Inferior parietal cortex (tissue), 1 donor: Measurements from ENCODE around the gene STYK1.

Experiments
- DNase-seq: peaks from one replicate; pipeline ENCODE4 v3.0.0-alpha.2; 2016; ENCODE audit errors: extremely low spot score

STYK1 gene

GRCh38 chr12:10673659-10674384 is at the start of gene STYK1:
Gene STYK1, minus strand, starts transcription at chr12:10674052. Its CDS starts 39,434 bp downstream, at chr12:10634618.
- peak; percentile 38 for DNase-seq

GRCh38 chr12:10722905-10723746 is 49.3 kb upstream of the STYK1 start, which contains the start of gene YBX3:
Gene YBX3, minus strand, starts transcription at chr12:10723323. Its CDS starts 212 bp downstream, at chr12:10723111.
- peak; percentile 25 for DNase-seq

GRCh38 chr12:10722502-10722904 is 48.7 kb upstream of the STYK1 start:
- DNase-seq = no peak

GRCh38 chr12:10721651-10722501 is 48.0 kb upstream of the STYK1 start:
- peak; percentile 51 for DNase-seq

GRCh38 chr12:10720974-10721650 is 47.3 kb upstream of the STYK1 start:
- no peak for DNase-seq

- DNase-seq = no peak
Observed at GRCh38 chr12:10719482-10719881, 45.6 kb upstream of the STYK1 start.

GRCh38 chr12:10718279-10718821 is 44.5 kb upstream of the STYK1 start:
- no peak for DNase-seq

- DNase-seq = no peak
Observed at GRCh38 chr12:10717410-10717809, 43.6 kb upstream of the STYK1 start.

- no peak for DNase-seq
Observed at GRCh38 chr12:10716704-10717315, 43.0 kb upstream of the STYK1 start.

GRCh38 chr12:10716277-10716676 is 42.4 kb upstream of the STYK1 start:
- no peak for DNase-seq

GRCh38 chr12:10715491-10715890 is 41.6 kb upstream of the STYK1 start:
- DNase-seq = no peak

- DNase-seq = no peak
Observed at GRCh38 chr12:10709808-10710207, 36.0 kb upstream of the STYK1 start.

GRCh38 chr12:10708862-10709261 is 35.0 kb upstream of the STYK1 start:
- DNase-seq = no peak

GRCh38 chr12:10705655-10706054 is 31.8 kb upstream of the STYK1 start:
- no peak for DNase-seq

- no peak for DNase-seq
Observed at GRCh38 chr12:10701843-10702242, 28.0 kb upstream of the STYK1 start.

- no peak for DNase-seq
Observed at GRCh38 chr12:10701131-10701681, 27.4 kb upstream of the STYK1 start.

- DNase-seq = no peak
Observed at GRCh38 chr12:10700581-10700980, 26.7 kb upstream of the STYK1 start.

- DNase-seq = no peak
Observed at GRCh38 chr12:10697862-10698261, 24.0 kb upstream of the STYK1 start.

- no peak for DNase-seq
Observed at GRCh38 chr12:10697156-10697555, 23.3 kb upstream of the STYK1 start.

GRCh38 chr12:10690906-10691305 is 17.1 kb upstream of the STYK1 start:
- no peak for DNase-seq
